GM12878 (cell line): ENCODE measurements around the gene DYNLT2. TPM values are rescaled to one million over a fixed set of nuclear protein-coding genes. Genes with fewer than 3 reads are reported as not detected.

Experiments used
- ASH2L ChIP-seq: fragments of 300-600, 200-600 bp; sonication (generic); IDR thresholded peaks from 2 replicates; pipeline ENCODE4 v1.6.1; 2017; ENCODE audit warnings: low read depth, mild to moderate bottlenecking, borderline replicate concordance
- CREB1 ChIP-seq: IDR thresholded peaks from 2 replicates; pipeline ENCODE4 v1.6.1; 2012; ENCODE audit warnings: low read depth, mild to moderate bottlenecking, inconsistent platforms
- polyA plus RNA-seq, 11 experiments: library from polyadenylated mRNA; depleted of rRNA in 4 of 11; unstranded in 6 of 11; stranded (reverse) in 5 of 11; fragments of >200 nt; fragmentation: Nextera tagmentation in 4 of 11; fragmentation: Illumina TruSeq in 1 of 11; extraction: Ambion mirVana in 4 of 11; extraction: Trizol in 1 of 11; gene quantifications; 1 replicate in 1 of 11; 2 replicates in 10 of 11; pipeline versions ENCODE4 v1.2.1 to v1.2.3, GENCODE V29; 2011 to 2016; ENCODE audit warnings: inconsistent platforms in 2 of 11, missing spikeins in 2 of 11, low read depth in 1 of 11
- total RNA-seq, 4 experiments: library from RNA; depleted of rRNA in 3 of 4; stranded (reverse); fragments of >200 nt in 3 of 4; fragmentation: Illumina TruSeq in 1 of 4; extraction: Trizol in 1 of 4; gene quantifications; 2 replicates each; pipeline versions ENCODE4 v1.2.1 to v1.2.3, GENCODE V29; 2013 to 2021
- TF ChIP-seq, protein P1 (sequence below): fragments of 450-650 bp; formaldehyde crosslinking; IDR thresholded peaks from 2 replicates; pipeline ENCODE4 v1.4.0; 2022; ENCODE audit warnings: mild to moderate bottlenecking, moderate library complexity
- TF ChIP-seq, protein P2 (sequence below): fragments of 450-650 bp; IDR thresholded peaks from 2 replicates; pipeline ENCODE4 v1.6.1; 2016; ENCODE audit warnings: mild to moderate bottlenecking, moderate library complexity, borderline replicate concordance
- TF ChIP-seq, protein P3 (sequence below): fragments of 450-650 bp; formaldehyde crosslinking; IDR thresholded peaks from 2 replicates; pipeline ENCODE4 v1.5.0; 2022; ENCODE audit warnings: mild to moderate bottlenecking, missing genetic modification characterization

Gene DYNLT2
- total and polyA plus RNA-seq, 10 of the 15 experiments (the other 5 are each of a cell fraction or from before 2014, with no cell fraction given): 2.2 to 5.9 (median 5.4) TPM

DNA sequence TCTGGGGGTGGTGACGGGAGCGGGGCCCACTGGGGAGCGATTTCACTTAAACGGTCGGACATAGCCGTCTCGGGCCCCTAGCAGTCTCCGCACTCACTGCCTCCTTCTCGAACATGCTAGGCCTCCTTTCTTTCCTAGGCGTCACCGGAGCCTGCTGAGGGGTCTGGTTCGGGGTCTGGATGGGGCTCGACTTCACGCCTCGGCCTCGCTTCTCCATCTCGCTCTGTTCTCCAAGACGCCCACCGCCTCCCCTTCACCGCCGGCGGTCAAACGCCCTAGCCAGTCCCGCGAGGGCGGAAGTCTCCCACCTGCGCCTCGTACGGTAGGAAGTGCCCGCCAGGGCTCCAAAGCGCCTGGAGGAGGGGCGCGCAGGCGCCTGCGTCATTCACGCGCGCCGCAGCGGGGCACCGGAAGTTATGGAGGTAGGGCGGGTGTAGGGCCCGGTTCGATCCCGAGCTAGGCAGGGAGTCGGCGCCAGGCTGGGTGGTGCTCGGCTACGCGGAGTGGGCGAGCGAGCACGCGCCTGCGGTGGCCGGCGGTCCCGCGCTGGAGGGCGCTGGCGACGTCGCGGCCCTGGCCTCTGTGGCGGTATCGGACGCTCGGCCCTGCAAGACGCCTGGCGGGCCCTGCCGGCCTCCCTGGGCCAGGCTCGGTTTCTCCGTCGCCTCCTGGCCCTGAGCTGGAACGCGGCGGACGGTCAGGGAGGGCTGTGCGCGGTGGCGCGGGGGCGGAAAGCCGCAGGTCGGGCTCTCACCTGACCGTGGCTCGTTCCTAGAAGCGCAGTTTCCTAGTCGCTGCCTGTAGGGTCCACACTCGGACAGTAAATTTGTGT lies at the start of gene DYNLT2, which contains the start of gene ERMARD (continued):
- TF ChIP-seq, protein P1, sequence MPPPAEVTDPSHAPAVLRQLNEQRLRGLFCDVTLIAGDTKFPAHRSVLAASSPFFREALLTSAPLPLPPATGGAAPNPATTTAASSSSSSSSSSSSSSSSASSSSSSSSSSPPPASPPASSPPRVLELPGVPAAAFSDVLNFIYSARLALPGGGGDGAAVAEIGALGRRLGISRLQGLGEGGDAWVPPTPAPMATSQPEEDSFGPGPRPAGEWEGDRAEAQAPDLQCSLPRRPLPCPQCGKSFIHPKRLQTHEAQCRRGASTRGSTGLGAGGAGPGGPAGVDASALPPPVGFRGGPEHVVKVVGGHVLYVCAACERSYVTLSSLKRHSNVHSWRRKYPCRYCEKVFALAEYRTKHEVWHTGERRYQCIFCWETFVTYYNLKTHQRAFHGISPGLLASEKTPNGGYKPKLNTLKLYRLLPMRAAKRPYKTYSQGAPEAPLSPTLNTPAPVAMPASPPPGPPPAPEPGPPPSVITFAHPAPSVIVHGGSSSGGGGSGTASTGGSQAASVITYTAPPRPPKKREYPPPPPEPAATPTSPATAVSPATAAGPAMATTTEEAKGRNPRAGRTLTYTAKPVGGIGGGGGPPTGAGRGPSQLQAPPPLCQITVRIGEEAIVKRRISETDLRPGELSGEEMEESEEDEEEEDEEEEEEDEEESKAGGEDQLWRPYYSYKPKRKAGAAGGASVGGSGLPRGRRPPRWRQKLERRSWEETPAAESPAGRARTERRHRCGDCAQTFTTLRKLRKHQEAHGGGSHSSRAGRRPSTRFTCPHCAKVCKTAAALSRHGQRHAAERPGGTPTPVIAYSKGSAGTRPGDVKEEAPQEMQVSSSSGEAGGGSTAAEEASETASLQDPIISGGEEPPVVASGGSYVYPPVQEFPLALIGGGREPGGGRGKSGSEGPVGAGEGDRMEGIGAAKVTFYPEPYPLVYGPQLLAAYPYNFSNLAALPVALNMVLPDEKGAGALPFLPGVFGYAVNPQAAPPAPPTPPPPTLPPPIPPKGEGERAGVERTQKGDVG: no peak
- TF ChIP-seq ASH2L: no peak; the same call in 1 of the 2 replicates
- TF ChIP-seq, protein P2, sequence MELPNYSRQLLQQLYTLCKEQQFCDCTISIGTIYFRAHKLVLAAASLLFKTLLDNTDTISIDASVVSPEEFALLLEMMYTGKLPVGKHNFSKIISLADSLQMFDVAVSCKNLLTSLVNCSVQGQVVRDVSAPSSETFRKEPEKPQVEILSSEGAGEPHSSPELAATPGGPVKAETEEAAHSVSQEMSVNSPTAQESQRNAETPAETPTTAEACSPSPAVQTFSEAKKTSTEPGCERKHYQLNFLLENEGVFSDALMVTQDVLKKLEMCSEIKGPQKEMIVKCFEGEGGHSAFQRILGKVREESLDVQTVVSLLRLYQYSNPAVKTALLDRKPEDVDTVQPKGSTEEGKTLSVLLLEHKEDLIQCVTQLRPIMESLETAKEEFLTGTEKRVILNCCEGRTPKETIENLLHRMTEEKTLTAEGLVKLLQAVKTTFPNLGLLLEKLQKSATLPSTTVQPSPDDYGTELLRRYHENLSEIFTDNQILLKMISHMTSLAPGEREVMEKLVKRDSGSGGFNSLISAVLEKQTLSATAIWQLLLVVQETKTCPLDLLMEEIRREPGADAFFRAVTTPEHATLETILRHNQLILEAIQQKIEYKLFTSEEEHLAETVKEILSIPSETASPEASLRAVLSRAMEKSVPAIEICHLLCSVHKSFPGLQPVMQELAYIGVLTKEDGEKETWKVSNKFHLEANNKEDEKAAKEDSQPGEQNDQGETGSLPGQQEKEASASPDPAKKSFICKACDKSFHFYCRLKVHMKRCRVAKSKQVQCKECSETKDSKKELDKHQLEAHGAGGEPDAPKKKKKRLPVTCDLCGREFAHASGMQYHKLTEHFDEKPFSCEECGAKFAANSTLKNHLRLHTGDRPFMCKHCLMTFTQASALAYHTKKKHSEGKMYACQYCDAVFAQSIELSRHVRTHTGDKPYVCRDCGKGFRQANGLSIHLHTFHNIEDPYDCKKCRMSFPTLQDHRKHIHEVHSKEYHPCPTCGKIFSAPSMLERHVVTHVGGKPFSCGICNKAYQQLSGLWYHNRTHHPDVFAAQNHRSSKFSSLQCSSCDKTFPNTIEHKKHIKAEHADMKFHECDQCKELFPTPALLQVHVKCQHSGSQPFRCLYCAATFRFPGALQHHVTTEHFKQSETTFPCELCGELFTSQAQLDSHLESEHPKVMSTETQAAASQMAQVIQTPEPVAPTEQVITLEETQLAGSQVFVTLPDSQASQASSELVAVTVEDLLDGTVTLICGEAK: peak; percentile 84
- peak; percentile 99 for TF ChIP-seq CREB1
- TF ChIP-seq, protein P3, sequence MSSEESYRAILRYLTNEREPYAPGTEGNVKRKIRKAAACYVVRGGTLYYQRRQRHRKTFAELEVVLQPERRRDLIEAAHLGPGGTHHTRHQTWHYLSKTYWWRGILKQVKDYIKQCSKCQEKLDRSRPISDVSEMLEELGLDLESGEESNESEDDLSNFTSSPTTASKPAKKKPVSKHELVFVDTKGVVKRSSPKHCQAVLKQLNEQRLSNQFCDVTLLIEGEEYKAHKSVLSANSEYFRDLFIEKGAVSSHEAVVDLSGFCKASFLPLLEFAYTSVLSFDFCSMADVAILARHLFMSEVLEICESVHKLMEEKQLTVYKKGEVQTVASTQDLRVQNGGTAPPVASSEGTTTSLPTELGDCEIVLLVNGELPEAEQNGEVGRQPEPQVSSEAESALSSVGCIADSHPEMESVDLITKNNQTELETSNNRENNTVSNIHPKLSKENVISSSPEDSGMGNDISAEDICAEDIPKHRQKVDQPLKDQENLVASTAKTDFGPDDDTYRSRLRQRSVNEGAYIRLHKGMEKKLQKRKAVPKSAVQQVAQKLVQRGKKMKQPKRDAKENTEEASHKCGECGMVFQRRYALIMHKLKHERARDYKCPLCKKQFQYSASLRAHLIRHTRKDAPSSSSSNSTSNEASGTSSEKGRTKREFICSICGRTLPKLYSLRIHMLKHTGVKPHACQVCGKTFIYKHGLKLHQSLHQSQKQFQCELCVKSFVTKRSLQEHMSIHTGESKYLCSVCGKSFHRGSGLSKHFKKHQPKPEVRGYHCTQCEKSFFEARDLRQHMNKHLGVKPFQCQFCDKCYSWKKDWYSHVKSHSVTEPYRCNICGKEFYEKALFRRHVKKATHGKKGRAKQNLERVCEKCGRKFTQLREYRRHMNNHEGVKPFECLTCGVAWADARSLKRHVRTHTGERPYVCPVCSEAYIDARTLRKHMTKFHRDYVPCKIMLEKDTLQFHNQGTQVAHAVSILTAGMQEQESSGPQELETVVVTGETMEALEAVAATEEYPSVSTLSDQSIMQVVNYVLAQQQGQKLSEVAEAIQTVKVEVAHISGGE (CRISPR knock-in tag): no peak
